AG10803 (cell line): ENCODE results near the gene DIO1.
A peak's percentile ranks its signal among the peaks of the same experiment; 100 is the strongest.

Experiments used
- DNase-seq: peaks from one replicate; pipeline ENCODE4 v3.0.0; 2010; ENCODE audit warnings: low read depth
- H3K4me3 ChIP-seq: 2 replicates; pipeline ENCODE4 v1.5.1; 2011; ENCODE audit warnings: mild to moderate bottlenecking, low read length, control low read depth
- TF ChIP-seq, protein P1 (sequence below): conservative IDR thresholded peaks from 2 replicates; pipeline ENCODE4 v1.5.1; 2011; ENCODE audit warnings: mild to moderate bottlenecking, low read length, control low read depth, inconsistent platforms

The DIO1 gene

DNA sequence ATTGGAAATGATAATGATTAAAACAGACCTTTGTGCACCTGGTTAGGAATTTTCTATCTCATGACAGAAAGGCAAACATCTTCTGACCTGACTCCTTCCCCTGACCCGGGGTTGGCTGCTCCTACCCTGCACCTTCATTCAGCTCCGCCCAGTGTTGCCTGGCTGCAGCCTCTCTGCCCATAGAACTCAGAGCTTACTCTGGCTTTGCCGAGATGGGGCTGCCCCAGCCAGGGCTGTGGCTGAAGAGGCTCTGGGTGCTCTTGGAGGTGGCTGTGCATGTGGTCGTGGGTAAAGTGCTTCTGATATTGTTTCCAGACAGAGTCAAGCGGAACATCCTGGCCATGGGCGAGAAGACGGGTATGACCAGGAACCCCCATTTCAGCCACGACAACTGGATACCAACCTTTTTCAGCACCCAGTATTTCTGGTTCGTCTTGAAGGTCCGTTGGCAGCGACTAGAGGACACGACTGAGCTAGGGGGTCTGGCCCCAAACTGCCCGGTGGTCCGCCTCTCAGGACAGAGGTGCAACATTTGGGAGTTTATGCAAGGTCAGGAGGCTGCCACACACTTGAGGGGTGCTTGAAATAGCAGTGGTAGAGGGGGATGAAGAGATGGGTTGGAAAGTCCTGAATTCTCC is at the start of gene DIO1:
Gene DIO1, plus strand, starts transcription at position 189 of the 638 bp plus-strand sequence. Its CDS starts 24 bp downstream, at position 213.
- no peak within 1 kb of the TSS for H3K4me3 ChIP-seq
- TF ChIP-seq, protein P1, sequence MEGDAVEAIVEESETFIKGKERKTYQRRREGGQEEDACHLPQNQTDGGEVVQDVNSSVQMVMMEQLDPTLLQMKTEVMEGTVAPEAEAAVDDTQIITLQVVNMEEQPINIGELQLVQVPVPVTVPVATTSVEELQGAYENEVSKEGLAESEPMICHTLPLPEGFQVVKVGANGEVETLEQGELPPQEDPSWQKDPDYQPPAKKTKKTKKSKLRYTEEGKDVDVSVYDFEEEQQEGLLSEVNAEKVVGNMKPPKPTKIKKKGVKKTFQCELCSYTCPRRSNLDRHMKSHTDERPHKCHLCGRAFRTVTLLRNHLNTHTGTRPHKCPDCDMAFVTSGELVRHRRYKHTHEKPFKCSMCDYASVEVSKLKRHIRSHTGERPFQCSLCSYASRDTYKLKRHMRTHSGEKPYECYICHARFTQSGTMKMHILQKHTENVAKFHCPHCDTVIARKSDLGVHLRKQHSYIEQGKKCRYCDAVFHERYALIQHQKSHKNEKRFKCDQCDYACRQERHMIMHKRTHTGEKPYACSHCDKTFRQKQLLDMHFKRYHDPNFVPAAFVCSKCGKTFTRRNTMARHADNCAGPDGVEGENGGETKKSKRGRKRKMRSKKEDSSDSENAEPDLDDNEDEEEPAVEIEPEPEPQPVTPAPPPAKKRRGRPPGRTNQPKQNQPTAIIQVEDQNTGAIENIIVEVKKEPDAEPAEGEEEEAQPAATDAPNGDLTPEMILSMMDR, result no peak
- no peak for DNase-seq

DNA sequence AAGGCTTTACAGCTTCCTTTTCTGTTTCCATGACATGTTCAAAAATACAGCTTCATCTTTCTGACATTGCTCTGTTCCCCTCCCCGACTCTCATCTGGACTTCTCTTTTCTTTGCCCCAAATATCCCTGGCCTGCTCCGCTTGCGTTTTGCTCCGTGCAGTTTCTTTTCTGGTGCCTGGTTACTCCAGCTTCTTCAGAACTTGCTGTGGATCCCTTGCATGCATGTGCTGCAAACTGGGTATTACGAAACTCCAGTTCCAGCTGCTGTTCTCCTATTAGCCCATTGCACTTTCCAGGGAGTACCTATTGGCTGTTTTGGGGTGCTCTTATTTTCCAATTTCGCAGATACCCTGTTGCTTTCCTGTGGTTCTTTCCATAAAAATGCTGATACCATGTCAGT is 46.0 kb upstream of the DIO1 start:
- H3K4me3 ChIP-seq, result no peak overlapping the region
- DNase-seq, result peak; percentile 3
- TF ChIP-seq, protein P1, result no peak

DNA sequence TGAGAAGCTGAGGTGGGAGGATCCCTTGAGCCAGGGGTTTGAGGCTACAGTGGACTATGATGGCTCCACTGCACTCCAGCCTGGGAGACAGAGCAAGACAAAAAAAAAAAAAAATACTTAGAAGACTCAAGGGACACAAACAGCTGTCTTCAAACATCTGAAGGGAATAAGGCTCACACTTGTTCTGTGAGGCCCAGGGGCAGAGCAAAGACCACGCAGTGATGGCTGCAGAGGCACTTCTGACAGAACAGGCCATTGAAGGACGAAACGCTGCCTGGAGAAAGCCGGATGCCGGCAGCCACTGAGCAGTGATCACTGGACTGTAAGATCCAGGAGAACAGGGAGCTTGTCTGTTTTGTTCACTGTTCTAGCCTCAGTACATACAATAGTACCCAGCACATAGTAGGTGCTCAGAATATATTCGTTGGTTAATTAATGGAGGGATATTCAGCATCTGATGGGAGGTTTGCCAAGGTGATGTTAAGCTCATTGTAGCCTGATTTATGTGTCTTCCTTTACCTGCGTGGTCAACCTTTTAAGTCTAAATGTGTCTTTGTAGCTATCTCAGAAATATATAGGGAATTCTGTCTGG is 43.8 kb upstream of the DIO1 start:
- no peak for DNase-seq
- H3K4me3 ChIP-seq, result no peak overlapping the region
- TF ChIP-seq, protein P1, result no peak

DNA sequence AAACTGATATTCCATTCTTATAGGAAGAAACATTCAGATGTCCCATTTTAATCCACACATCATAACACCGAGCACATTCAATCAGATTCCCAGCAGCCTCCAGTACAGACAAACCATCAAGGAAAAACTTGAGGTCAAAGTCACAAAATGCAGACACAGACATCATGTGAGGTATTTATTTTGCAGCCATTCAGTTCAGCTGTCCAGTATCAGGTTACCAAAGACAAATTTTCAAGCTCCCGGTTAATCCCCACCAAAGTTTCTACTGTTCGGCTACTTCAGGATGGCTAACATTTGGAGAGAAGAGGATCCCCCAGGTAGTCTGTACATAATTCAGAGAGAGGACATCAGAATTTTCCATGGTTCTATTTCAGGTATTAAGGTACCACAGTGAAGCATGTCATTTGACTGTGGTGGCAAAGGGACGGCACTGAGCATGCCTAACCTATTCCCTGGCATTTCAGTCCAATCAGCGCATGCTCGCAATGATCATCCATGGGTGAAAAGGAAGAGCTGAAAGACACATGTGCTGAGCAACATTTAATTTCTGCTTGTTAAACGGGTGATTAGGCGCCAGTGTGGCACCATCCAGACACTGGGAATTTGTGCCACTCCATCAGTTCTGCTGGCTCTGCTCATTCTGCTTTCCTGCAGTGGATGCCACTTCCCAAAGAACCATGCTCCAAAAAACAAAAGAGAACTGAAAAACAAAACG is 42.3 kb upstream of the DIO1 start:
- TF ChIP-seq, protein P1, result no peak
- no peak overlapping the region for H3K4me3 ChIP-seq
- DNase-seq, result no peak

DNA sequence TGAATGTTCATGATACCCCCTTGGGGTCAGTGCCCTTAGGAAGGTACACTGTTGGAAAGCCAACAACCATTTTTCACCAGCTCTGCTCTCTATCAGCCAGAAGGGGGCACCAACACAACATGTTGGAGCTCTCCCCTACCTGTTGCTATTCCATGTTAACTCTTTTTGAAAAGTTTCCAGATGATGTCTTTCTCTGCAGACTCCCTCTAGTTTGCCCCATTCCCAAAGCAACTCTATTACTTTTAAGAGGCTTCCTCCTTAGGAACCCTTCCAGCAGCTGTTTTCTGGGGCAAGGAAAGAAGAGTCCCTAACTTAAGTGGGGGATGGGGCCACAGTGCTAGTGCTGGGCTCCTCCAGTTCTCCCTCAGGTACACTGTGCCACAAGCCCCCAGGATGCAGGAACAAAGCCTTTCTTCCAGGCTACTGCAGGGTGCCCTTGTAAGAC is 33.0 kb upstream of the DIO1 start:
- TF ChIP-seq, protein P1, result peak; percentile 86
- DNase-seq, result peak; percentile 54
- H3K4me3 ChIP-seq, result no peak overlapping the region

DNA sequence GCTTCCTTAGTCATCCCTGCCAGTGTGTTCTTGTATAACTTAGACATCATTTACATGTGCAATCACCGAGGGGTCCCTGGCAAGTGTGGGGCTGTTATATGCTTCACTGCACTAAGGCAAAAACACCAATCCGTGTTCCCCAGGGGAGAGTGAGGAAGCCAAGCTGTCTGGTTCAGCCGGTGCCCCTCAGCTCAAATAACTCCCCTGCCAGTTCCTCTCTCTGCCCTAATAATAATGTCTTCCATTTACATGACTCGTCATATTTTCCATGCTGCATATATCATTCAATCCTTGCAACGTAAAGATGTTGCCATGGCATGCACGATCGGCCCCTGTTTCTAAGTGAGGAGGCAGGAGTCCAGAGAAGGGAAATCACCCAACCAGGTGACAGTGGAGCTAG is 31.5 kb upstream of the DIO1 start:
- no peak overlapping the region for H3K4me3 ChIP-seq
- TF ChIP-seq, protein P1, result no peak
- DNase-seq, result no peak

DNA sequence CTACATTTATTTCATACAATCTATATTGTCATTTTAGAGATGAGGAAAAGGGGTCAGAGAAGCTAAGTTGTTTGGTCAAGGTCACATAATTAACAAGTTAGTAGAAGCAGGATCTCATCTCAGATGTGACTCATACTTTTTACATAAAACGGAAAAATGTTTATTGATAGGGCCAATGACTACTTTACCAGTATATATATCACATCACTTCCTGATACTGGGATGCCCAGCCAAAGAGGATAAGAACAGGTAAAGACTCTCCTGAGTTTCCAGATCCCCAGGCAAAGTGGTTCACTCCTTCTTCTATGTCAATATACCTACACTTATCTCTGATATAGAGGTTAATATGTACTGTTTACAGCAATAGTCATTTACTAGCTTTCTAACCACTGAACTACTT is 25.4 kb upstream of the DIO1 start:
- TF ChIP-seq, protein P1, result no peak
- no peak for DNase-seq
- H3K4me3 ChIP-seq, result no peak overlapping the region
